Stromal cell of bone marrow (primary cell): ENCODE measurements around the gene BICRAL.
"Not testable (repeated sequence)": the region's sequence is repeated elsewhere in the genome, so short reads cannot be mapped to it uniquely, and the experiment has no call there.

ENCODE experiments used
- DNase-seq: peaks from one replicate; pipeline ENCODE4 v3.0.0-alpha.2; 2012; ENCODE audit warnings: low read depth

BICRAL gene

GRCh38 chr6:42834056-42834455 is 52.2 kb downstream of the BICRAL start:
- no peak for DNase-seq

DNA sequence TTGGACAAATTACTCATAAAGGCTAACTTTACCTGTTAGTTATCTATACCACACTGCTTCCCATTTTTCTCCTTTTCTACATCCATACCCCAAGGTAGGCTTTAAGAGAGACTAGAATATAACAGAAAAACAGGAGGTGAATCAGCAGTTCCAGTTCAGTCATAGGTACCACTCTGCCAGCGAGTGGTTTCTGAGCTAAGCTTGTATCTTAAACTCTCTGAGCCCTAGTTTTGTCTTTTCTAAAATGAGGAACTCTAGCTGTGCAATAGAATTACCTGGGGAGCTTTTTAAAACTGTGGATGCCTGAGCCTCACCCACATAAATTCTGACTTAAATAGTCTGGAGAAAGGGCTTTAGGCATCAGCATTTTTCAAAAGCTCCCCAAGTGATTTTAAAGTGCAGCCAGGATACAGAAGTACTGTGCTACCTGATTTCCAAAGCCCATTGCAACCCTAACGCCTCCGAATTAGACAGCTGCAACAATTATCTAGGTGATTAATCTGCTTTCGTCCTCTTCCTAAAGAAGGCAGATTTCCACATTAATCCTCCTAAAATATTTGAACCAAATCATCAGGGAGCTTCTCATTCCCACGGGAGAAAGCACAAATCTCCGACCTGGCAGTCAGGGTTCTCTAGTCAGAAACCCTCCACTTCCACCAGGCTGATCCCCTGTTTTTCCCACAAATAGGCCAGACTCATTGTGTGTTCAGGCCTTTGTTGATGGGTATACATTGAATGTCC is 60.2 kb downstream of the BICRAL start:
- no peak for DNase-seq

GRCh38 chr6:42845327-42845694 is 63.5 kb downstream of the BICRAL start:
- no peak for DNase-seq

DNA sequence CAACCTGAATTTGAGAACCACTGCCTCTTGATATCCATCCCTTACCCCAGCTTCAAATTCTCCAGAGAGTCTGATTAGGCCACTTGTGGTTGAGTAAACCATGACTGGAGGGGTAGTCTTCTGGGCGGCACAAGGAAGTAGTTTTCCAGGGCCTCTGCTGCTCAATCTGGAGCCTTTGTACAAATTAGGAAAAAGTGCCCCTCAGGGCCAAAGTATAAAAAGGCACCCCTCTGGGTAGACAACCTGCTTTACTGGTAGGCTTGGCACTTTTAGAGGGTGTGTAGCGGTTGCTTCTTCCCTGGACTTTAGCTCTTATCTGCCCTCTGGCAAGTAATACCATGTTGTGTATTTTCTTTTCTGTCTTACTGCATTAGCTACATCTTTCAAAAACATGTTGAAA is 64.7 kb downstream of the BICRAL start:
- no peak for DNase-seq

DNA sequence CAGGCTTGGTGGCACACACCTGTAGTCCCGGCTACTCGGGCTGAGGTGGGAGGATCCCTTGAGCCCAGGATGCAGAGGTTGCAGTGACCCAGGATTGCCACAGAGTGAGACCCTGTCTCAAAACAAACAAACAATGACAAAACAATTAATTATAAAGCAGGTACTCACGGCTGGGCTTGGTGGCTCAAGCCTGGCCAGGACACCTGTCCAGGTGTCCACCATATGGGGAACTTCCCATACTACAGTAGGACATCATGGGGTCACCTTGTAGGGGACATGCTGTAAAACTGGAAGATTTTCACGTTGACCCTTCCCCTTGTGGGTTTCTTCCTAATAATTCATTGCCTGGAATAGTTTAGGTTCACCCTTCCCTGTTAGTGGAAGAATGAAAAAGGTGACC is 66.8 kb downstream of the BICRAL start:
- DNase-seq = no peak

DNA sequence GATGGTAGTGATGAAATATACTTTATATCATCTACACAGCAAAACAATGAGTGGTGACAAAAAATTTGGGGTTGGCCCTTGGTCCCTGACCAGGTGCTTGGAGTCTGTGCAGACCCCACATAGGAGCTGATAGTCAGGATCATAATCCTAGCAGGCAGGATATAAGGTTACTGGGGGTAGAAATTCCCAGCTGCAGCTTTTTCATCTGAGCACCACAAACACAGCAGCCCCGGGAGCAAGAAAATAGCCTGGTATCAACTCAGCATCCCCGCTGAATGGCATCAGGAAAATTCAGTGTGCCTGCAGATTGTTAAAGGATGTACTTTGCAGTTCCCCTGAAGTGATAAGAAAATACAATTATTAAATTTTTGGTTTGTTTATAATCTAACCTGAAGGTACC is 69.7 kb downstream of the BICRAL start:
- no peak for DNase-seq

DNA sequence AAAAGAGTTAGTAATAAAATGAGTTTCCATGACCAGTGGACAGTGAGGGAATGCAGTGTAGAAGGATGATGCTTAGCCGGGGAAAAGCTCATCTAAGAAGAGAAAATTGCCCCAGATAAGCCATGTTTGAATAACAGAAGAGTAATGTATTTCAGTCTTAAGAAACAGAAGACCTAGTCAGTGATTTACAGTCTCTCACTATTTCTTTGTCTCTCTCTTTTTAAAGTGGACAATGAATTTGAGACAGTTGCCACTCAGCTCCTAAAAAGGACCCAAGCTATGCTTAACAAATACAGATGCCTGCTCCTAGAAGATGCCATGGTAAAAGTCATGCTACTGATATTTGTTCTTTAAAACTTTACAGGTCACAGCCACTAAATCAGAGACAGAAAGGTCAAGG is 78.2 kb downstream of the BICRAL start:
- no peak for DNase-seq

- no peak for DNase-seq
Measured at GRCh38 chr6:42860481-42860880, 78.6 kb downstream of the BICRAL start.

DNA sequence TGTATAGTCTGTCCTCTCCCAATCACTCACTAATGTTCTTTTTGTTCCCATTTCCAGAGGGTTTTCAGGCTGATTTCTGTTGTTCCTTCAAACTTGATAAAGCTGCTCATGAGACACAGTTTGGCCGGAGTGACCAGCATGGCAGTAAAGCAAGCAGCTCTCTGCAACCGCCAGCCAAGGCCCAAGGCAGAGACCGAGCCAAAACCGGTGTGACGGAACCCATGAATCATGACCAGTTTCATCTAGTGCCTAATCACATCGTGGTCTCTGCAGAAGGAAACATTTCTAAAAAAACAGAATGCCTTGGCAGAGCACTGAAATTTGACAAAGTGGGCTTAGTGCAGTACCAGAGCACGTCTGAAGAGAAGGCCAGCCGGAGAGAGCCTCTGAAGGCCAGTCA is 82.8 kb downstream of the BICRAL start:
- no peak for DNase-seq

- DNase-seq = no peak
Measured at GRCh38 chr6:42870145-42870936, 88.5 kb downstream of the BICRAL start.

DNA sequence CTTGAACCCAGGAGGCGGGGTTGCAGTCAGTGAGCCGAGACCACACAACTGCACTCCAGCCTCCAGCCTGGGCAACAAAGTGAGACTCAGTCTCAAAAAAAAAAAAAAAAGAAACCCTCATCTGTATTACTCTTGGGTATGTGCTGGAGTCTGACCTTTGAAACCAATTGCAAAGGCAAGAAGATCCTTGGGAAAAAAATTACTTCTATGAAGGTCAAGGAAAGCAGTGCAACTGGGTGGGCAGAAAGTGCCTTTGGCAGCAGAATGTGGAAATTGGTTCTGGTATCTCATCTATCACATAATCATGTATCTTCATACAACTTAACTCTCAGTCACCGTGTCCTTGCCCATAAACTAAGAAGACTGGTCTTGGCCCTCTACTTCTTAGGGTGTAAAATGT is 89.9 kb downstream of the BICRAL start:
- DNase-seq = no peak

DNA sequence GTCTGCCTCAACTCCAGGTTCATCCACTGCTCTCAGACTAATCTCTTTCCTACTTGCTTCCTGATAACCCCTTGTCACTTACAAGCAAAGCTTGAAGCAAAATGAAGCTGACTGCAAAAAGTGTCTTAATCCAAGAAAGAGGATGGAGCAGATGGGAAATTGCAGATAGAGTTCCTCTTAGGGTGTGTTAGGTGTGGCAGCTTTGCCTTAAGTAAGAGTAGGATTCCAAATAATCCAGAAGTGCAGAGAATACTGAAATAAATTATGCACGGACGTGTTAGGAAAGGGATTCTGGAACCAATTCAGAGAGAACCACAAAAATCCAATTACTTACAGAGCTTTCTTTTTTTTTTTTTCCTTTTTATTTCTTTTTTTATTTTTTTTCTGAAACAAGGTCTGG is 91.5 kb downstream of the BICRAL start:
- no peak for DNase-seq

GRCh38 chr6:42877695-42878094 is 95.8 kb downstream of the BICRAL start:
- DNase-seq = no peak

- peak; percentile 84 for DNase-seq
Measured at GRCh38 chr6:42879372-42880239, 97.8 kb downstream of the BICRAL start, which contains the start of gene RPL7L1. RPL7L1 (plus strand) TSS chr6:42879616; CDS start chr6:42879911, 295 bp downstream.

- not testable (repeated sequence) for DNase-seq
Measured at GRCh38 chr6:42880240-42880817, 98.5 kb downstream of the BICRAL start.

- DNase-seq = not testable (repeated sequence)
Measured at GRCh38 chr6:42880871-42881270, 99.0 kb downstream of the BICRAL start.

DNA sequence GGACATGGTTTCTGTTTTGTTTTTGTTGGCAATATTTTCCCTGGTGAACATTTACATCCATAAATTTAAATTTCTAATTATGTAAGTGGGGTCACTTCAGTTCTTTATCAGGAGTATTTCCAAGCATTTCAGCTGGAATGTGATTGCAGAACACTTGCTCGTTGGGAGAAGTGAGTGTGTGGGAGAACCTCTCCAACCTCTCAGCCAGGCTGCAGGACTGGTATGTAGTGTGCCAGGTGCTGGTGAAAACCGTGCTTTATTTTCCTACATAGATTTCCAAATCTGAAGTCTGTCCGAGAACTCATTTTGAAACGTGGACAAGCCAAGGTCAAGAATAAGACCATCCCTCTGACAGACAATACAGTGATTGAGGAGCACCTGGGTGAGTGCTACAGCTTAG is 103.8 kb downstream of the BICRAL start:
- no peak for DNase-seq

- DNase-seq = not testable (repeated sequence)
Measured at GRCh38 chr6:42888201-42888600, 106.3 kb downstream of the BICRAL start.

DNA sequence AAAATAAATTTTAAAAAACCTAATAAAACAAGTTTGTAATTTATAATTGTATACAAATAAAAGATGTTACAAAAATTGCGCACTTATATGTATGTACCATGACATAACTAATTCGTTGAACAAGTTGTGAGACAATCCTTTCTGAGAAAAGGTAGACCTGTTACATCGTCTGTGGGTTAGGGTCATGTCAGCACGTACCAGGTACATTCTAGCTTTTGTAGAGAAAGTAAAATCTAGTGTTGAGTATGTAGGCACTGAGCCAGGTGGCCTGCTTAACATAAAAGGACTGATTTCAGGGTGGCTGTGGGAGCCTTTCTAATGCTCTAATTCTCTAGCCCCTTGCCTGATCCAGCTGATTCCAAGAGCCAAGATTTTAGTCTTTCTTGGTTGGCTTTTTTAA is 108.0 kb downstream of the BICRAL start:
- no peak for DNase-seq

DNA sequence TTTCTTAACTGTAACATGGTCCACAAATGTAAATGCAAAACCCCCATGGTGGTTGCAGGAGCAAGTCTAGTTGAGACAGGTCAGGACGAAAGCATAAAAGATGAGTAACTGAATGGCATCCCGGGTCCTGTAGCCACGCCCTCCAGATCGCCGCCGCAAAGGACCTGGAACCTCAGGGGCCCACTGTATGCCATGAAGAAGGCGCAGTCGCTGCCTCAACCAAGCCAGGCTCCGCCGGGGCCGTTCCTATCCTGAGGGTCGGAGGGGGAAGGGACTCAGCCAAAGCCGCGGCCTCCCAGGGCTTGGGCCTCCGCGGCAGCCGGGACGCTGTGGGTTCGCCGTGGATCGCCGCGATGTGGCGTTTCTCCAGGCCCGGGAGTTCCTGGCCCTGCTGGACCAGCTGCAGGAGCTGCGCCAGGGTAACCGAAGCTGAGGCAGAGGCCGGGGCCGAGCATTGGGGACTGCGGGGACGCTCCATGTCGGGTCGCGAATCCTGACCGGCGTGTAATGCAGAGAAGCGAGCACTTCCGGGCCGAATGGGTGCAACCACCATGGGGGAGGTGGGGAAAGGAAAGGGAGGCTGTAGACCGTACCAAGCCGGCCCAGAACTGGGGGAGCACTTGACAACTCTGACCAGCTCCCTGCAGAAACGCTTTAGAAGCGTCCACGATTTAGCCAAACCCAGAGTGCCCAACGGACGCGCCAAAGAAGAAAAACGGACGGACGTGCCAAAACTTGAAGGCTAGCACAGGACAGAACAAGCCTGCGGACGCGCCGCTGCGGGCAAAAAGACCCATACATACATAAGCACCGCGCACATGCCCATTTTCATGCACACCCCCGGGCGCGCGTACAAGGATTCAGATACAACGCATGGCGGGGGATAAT is 108.7 kb downstream of the BICRAL start:
- peak; percentile 97 for DNase-seq

GRCh38 chr6:42891199-42891722 is 109.4 kb downstream of the BICRAL start:
- DNase-seq = no peak
